Fibroblast of villous mesenchyme (primary cell): Measurements from ENCODE around the gene TSPAN15. TPM values are rescaled to one million over a fixed set of nuclear protein-coding genes. Genes with fewer than 3 reads are reported as not detected.
"Not testable (repeated sequence)": the region's sequence is repeated elsewhere in the genome, so short reads cannot be mapped to it uniquely, and the experiment has no call there.

ENCODE experiments used
- DNase-seq: peaks from one replicate; pipeline ENCODE4 v3.0.0-alpha.2; 2010; ENCODE audit warnings: low read depth
- H3K4me3 ChIP-seq: 2 replicates; pipeline ENCODE4 v1.5.1; 2011; ENCODE audit warnings: low read depth, mild to moderate bottlenecking, low read length
- CTCF ChIP-seq: IDR thresholded peaks from 2 replicates; pipeline ENCODE4 v1.5.1; 2012; ENCODE audit warnings: low read depth, mild to moderate bottlenecking, low read length; ENCODE audit not compliant: insufficient read depth
- total RNA-seq: library from RNA; depleted of rRNA; stranded (reverse); fragments of >200 nt; gene quantifications from 2 replicates; pipeline ENCODE4 v1.2.3, GENCODE V29; 2012

The TSPAN15 gene
- total RNA-seq, 1 donor = 6.0 TPM

- DNase-seq = no peak
- no peak for TF ChIP-seq CTCF
- no peak overlapping the region for H3K4me3 ChIP-seq
These were observed 65.5 kb downstream of the TSPAN15 start for GRCh38 chr10:69516796-69517195.

GRCh38 chr10:69517271-69517848 is 66.1 kb downstream of the TSPAN15 start:
- TF ChIP-seq CTCF = no peak
- no peak overlapping the region for H3K4me3 ChIP-seq
- DNase-seq = no peak

GRCh38 chr10:69527961-69528360 is 76.7 kb downstream of the TSPAN15 start:
- DNase-seq = no peak
- TF ChIP-seq CTCF = no peak
- no peak overlapping the region for H3K4me3 ChIP-seq

GRCh38 chr10:69533658-69534057 is 82.4 kb downstream of the TSPAN15 start:
- DNase-seq = no peak
- H3K4me3 ChIP-seq = no peak overlapping the region
- TF ChIP-seq CTCF = no peak

- not testable (repeated sequence) for DNase-seq, H3K4me3 ChIP-seq
These were observed 85.3 kb downstream of the TSPAN15 start for GRCh38 chr10:69536521-69536920.

- DNase-seq = no peak
- TF ChIP-seq CTCF = no peak
- H3K4me3 ChIP-seq = no peak overlapping the region
These were observed 86.2 kb downstream of the TSPAN15 start for GRCh38 chr10:69537449-69537848.

- no peak overlapping the region for H3K4me3 ChIP-seq
- DNase-seq = no peak
- no peak for TF ChIP-seq CTCF
These were observed 87.2 kb downstream of the TSPAN15 start for GRCh38 chr10:69538461-69538860.

GRCh38 chr10:69541463-69541862 is 90.2 kb downstream of the TSPAN15 start:
- no peak overlapping the region for H3K4me3 ChIP-seq
- no peak for DNase-seq

More at GRCh38 chr10:69541463-69541862, 90.2 kb downstream of the TSPAN15 start:
- no peak for TF ChIP-seq CTCF
